22Rv1 (cell line): Measurements from ENCODE around the gene E2F3.

Source experiments
- H3K27ac ChIP-seq: fragments of 450-650 bp; 2 replicates; pipeline ENCODE4 v1.5.1; 2017
- ZFX ChIP-seq: fragments of 450-650 bp; IDR thresholded peaks from 2 replicates; pipeline ENCODE4 v1.6.1; 2017; ENCODE audit warnings: antibody characterized with exemption, borderline replicate concordance
- TF ChIP-seq, protein P1 (sequence below): fragments of 450-650 bp; IDR thresholded peaks from 2 replicates; pipeline ENCODE4 v1.5.1; 2017; ENCODE audit warnings: mild to moderate bottlenecking

Gene E2F3

GRCh38 chr6:20401205-20402091, at the start of gene E2F3:
E2F3 (plus strand) TSS chr6:20401879; CDS start chr6:20402233, 354 bp downstream.
- peak within 1 kb of the TSS; percentile 95 for H3K27ac ChIP-seq
- no peak for TF ChIP-seq ZFX
- TF ChIP-seq, protein P1, sequence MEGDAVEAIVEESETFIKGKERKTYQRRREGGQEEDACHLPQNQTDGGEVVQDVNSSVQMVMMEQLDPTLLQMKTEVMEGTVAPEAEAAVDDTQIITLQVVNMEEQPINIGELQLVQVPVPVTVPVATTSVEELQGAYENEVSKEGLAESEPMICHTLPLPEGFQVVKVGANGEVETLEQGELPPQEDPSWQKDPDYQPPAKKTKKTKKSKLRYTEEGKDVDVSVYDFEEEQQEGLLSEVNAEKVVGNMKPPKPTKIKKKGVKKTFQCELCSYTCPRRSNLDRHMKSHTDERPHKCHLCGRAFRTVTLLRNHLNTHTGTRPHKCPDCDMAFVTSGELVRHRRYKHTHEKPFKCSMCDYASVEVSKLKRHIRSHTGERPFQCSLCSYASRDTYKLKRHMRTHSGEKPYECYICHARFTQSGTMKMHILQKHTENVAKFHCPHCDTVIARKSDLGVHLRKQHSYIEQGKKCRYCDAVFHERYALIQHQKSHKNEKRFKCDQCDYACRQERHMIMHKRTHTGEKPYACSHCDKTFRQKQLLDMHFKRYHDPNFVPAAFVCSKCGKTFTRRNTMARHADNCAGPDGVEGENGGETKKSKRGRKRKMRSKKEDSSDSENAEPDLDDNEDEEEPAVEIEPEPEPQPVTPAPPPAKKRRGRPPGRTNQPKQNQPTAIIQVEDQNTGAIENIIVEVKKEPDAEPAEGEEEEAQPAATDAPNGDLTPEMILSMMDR, result no peak

DNA sequence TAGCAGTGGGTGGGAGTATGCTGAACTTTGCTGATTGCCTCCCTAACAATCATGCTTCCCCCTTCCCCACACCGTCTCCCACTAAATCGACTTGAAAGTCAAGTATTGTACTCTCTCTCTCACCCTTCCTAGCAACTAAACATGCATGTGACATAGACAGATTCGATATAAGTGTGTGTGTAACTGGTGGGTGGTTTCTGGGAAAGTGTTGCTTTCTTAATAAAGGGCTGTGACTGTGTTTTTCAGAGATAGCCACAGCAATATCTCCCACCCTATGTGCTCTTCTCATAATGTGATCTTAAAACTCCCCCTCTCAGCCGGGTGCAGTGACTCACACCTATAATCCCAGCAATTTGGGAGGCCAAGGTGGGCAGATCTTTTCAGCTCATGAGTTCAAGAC, 49.3 kb upstream of the E2F3 start:
- no peak for TF ChIP-seq ZFX
- TF ChIP-seq, protein P1, result no peak

GRCh38 chr6:20353134-20353533, 48.5 kb upstream of the E2F3 start:
- no peak overlapping the region for H3K27ac ChIP-seq
- TF ChIP-seq, protein P1, result no peak
- TF ChIP-seq ZFX, result no peak

More for the DNA sequence above, 49.3 kb upstream of the E2F3 start:
- H3K27ac ChIP-seq, result no peak overlapping the region

DNA sequence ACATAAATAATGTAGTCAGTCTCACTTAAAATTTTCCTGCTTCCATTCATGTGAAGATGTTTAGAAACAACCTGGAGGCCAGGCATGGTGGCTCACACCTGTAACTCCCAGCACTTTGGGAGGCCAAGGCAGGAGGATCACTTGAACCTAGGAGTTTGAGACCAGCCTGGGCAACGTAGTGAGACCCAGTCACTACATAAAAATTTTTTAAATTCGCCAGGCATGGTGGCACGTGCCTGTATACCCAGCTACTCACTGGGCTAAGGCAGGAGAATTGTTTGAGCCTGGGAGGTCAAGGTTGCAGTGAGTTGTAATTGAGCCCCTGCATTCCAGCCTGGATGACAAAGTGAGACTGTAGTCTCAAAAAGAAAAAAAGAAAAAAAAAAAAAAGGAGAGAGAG, 47.3 kb upstream of the E2F3 start:
- H3K27ac ChIP-seq, result no peak overlapping the region
- TF ChIP-seq ZFX, result no peak
- TF ChIP-seq, protein P1, result no peak

- TF ChIP-seq ZFX, result no peak
- TF ChIP-seq, protein P1, result no peak
- H3K27ac ChIP-seq, result no peak overlapping the region
Measured at GRCh38 chr6:20360471-20361119, 41.1 kb upstream of the E2F3 start.

GRCh38 chr6:20362623-20363022, 39.1 kb upstream of the E2F3 start:
- no peak overlapping the region for H3K27ac ChIP-seq
- TF ChIP-seq, protein P1, result no peak
- no peak for TF ChIP-seq ZFX

DNA sequence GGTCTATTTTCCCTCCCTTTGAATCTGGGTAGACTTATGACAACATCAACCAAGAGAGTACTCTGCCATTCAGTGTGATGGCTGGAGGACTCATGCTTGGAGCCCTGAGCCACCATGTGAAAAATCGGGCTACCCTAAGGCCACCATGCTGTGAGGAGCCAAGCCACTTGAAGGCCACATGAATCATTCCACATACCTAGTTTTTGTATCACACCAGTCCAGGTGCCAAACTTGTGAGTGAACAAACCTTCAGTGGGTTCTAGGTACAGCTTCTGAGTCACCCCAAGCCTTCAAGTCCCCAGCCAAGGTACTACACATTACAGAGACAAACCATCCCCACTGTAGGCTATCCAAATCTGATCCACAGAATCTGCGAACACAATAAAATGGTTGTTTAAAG, 37.4 kb upstream of the E2F3 start:
- H3K27ac ChIP-seq, result no peak overlapping the region
- TF ChIP-seq, protein P1, result no peak
- TF ChIP-seq ZFX, result no peak
